ENCODE measurements around the gene TCF15. TPM values are rescaled to one million over a fixed set of nuclear protein-coding genes. Genes with fewer than 3 reads are reported as not detected.

Gene TCF15
- total and polyA plus RNA-seq, 2 of the 8 experiments (the other 6 are each of a cell fraction or from before 2014, with no cell fraction given) = 3.7 to 6.9 TPM

- no peak overlapping the region for H3K4me3 ChIP-seq (ENCODE audit: extremely low read depth in 1 of 4, insufficient read depth in 2 of 4, low read depth in 3 of 4, low read length in 4 of 4)
- H2AFZ ChIP-seq (ENCODE audit: low read length) = no peak overlapping the region
- TF ChIP-seq POLR2AphosphoS5 (IDR thresholded peaks at IDR 0.05; ENCODE audit: low read depth, low read length) (no peak), SP4 (IDR thresholded peaks at IDR 0.05; ENCODE audit: low read length) (no peak), CBX8 (IDR thresholded peaks at IDR 0.05; ENCODE audit: borderline replicate concordance, low read depth, low read length) (no peak), RAD21 (IDR thresholded peaks at IDR 0.05 in 1 of 2, conservative IDR thresholded peaks at IDR 0.05 in 1 of 2; ENCODE audit: low read depth in 2 of 2, low read length in 2 of 2) (no peak), POLR2A (IDR thresholded peaks at IDR 0.05; ENCODE audit: control extremely low read depth in 1 of 2, low read depth in 2 of 2, low read length in 2 of 2) (no peak), GABPA (IDR thresholded peaks at IDR 0.05; ENCODE audit: borderline replicate concordance, insufficient read depth, low read length) (no peak), SRF (IDR thresholded peaks at IDR 0.05; ENCODE audit: low read depth, low read length) (no peak), BCL11A (IDR thresholded peaks at IDR 0.05; ENCODE audit: low read depth in 2 of 2, low read length in 2 of 2) (no peak), TAF7 (optimal IDR thresholded peaks at IDR 0.05; ENCODE audit: borderline replicate concordance, low read depth, low read length) (no peak)
- no peak overlapping the region for H2AK5ac ChIP-seq (ENCODE audit: low read depth, low read length)
- no peak overlapping the region for H2BK120ac ChIP-seq (replicated peaks; ENCODE audit: low read depth, low read length)
- H3K56ac ChIP-seq (replicated peaks; ENCODE audit: insufficient read length, low read depth, low read length) = no peak overlapping the region
- H3K23ac ChIP-seq (ENCODE audit: insufficient read length) = no peak overlapping the region
- no peak overlapping the region for H4K5ac ChIP-seq (ENCODE audit: insufficient read length, low read depth, low read length)
- H2BK12ac ChIP-seq (ENCODE audit: low read depth, low read length) = no peak overlapping the region
- no peak overlapping the region for H4K8ac ChIP-seq (ENCODE audit: extremely low read depth, insufficient read depth, low read length)
- no peak for FAIRE-seq
- H3K14ac ChIP-seq (ENCODE audit: insufficient read length) = no peak overlapping the region
- H3K4me1 ChIP-seq (replicated peaks in 1 of 4; ENCODE audit: control insufficient read depth in 3 of 4, insufficient read depth in 4 of 4, low read length in 3 of 4) = peaks cover 0 to 6% (median 0%) of the 10 kb centered on the region in 4 experiments; a peak in 1 of 7 replicates
- H3K4ac ChIP-seq (replicated peaks; ENCODE audit: insufficient read length, low read depth, low read length) = no peak overlapping the region
- no peak overlapping the region for H3K9ac ChIP-seq (replicated peaks in 1 of 4; ENCODE audit: extremely low read depth in 1 of 4, low read depth in 3 of 4, low read length in 3 of 4)
- H3K79me1 ChIP-seq (ENCODE audit: low read depth, low read length) = no peaks in the 10 kb centered on the region
- H2BK20ac ChIP-seq (ENCODE audit: low read length) = no peak overlapping the region
- no peaks in the 10 kb centered on the region for H3K9me3 ChIP-seq (ENCODE audit: insufficient read depth in 2 of 2, low read depth in 1 of 2, low read length in 1 of 2)
- ChIA-PET CTCF (ENCODE audit: partially characterized antibody) (interaction anchor here (1.1 to 1.7 kb wide), 7 partner anchors 9 to 48 kb away, joined by 3 to 9 read pairs (median 3); no protein-coding TSS in a partner anchor), POLR2A (ENCODE audit: partially characterized antibody) (interaction anchor here (1.3 to 2.0 kb wide), 3 partner anchors 14 to 54 kb away, joined by 3 to 5 read pairs (median 3); partner anchors contain the start of gene CSNK2A1)
- H4K20me1 ChIP-seq (replicated peaks in 1 of 2; ENCODE audit: control insufficient read depth in 1 of 2, insufficient read depth in 2 of 2, low read length in 2 of 2) = no peaks in the 10 kb centered on the region
- no peaks in the 10 kb centered on the region for H3K79me2 ChIP-seq (ENCODE audit: control insufficient read depth in 1 of 2, insufficient read depth in 2 of 2, low read length in 2 of 2)
- no peaks in the 10 kb centered on the region for H3K27me3 ChIP-seq (replicated peaks in 1 of 4; ENCODE audit: control insufficient read depth in 3 of 4, extremely low read depth in 1 of 4, insufficient read depth in 3 of 4, low read length in 3 of 4)
- H2BK15ac ChIP-seq (ENCODE audit: low read length) = no peak overlapping the region
- no peak overlapping the region for H3K4me2 ChIP-seq (ENCODE audit: insufficient read depth in 1 of 2, low read depth in 2 of 2, low read length in 2 of 2)
- H3K23me2 ChIP-seq (ENCODE audit: low read depth, low read length) = no peaks in the 10 kb centered on the region
- H3K36me3 ChIP-seq (ENCODE audit: control insufficient read depth in 2 of 4, insufficient read depth in 4 of 4, low read length in 3 of 4) = no peaks in the 10 kb centered on the region
- 72% methylated on average over 2 of the region's 2 CpGs; no CpG with 5 or more reads in 1 of the 2 experiments for WGBS, 2 experiments (ENCODE audit: extremely low coverage in 1 of 2, insufficient coverage in 1 of 2, insufficient read length in 1 of 2, insufficient replicate concordance in 2 of 2, low coverage in 1 of 2, low lambda C conversion rate in 2 of 2, missing lambda C conversion rate in 1 of 2)
- no peak overlapping the region for H4K91ac ChIP-seq (replicated peaks; ENCODE audit: insufficient read length, low read length)
- no peak for DNase-seq (ENCODE audit: low read depth in 1 of 2, low spot score in 2 of 2)
- no peak overlapping the region for H3K27ac ChIP-seq (ENCODE audit: low read depth, low read length)
- no peak overlapping the region for H2BK5ac ChIP-seq (ENCODE audit: low read depth, low read length)
- H3K18ac ChIP-seq (ENCODE audit: extremely low read depth, low read length) = no peak overlapping the region
Observed at GRCh38 chr20:597560-597959, 12.5 kb downstream of the TCF15 start.

All from H1 (cell line).